Muscle layer of duodenum (tissue), 2 donors: ENCODE data around the gene ELOA.
"Not testable (repeated sequence)": the region's sequence is repeated elsewhere in the genome, so short reads cannot be mapped to it uniquely, and the experiment has no call there.

ENCODE experiments used
- H3K27ac ChIP-seq: one replicate; pipeline ENCODE4 v1.7.0; 2013; ENCODE audit warnings: mild to moderate bottlenecking, low read length
- H3K27me3 ChIP-seq: one replicate; pipeline ENCODE4 v1.7.0; 2013; ENCODE audit warnings: low read depth, mild to moderate bottlenecking, control low read depth, low read length
- H3K36me3 ChIP-seq, 2 donors: one replicate each; pipeline ENCODE4 v1.7.0; 2013; ENCODE audit warnings: low read length in 2 of 2, control low read depth in 1 of 2, mild to moderate bottlenecking in 1 of 2; ENCODE audit not compliant: insufficient read depth in 2 of 2, control insufficient read depth in 1 of 2
- H3K4me1 ChIP-seq, 2 donors: one replicate each; pipeline ENCODE4 v1.7.0; 2013; ENCODE audit warnings: low read length in 2 of 2, mild to moderate bottlenecking in 2 of 2, control low read depth in 1 of 2, moderate library complexity in 1 of 2; ENCODE audit not compliant: insufficient read depth in 2 of 2, control insufficient read depth in 1 of 2
- H3K4me3 ChIP-seq, 2 donors: one replicate each; pipeline ENCODE4 v1.7.0; 2013; ENCODE audit warnings: low read length in 2 of 2, low read depth in 1 of 2, mild to moderate bottlenecking in 1 of 2
- H3K9me3 ChIP-seq, 2 donors: one replicate each; pipeline ENCODE4 v1.7.0; 2013; ENCODE audit warnings: low read length in 2 of 2, control low read depth in 1 of 2, mild to moderate bottlenecking in 1 of 2; ENCODE audit not compliant: control insufficient read depth in 1 of 2
- donor health status: healthy.

Gene ELOA

DNA sequence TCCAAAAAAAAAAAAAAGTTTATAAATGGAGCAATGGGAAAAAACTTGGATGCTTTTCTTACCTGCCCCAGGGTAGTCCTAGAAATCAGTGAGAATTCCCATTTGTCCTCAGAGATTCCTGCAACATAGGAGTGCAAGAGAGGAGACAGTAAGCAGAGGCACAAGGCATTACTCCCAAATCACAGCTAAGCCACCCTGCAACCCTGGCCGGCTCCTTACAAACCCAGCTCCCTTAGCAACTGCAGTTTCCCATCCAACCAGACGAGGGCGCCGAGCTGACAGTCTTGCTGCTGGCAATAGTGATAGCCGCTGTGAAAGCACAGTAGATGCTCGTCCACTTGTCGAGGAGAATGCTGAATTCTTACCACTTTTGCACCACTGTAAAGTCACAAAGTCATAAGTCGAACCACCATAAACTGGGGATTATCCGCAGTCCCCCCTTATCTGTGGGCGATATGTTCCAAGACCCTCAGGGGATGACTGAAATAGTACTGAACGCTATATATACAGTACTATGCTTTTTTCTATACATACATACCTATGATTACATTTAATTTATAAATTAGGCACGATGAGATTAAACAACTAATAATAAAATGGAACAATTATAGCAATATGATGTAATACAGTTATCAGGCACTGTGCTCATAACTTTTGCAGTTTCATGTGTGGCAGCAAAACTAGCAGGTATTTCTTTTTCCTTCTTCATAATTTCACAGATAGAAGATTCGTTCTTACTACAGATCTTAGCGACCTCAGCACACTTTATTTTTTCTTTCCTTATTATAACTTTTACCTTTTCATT, 29.0 kb downstream of the ELOA start:
- H3K9me3 ChIP-seq: no peaks in the 10 kb centered on the region
- no peaks in the 10 kb centered on the region for H3K27me3 ChIP-seq
- H3K4me3 ChIP-seq: no peak overlapping the region
- H3K4me1 ChIP-seq: peaks cover 4 to 10% of the 10 kb centered on the region in 2 donors
- H3K27ac ChIP-seq: no peak overlapping the region
- H3K36me3 ChIP-seq: no peaks in the 10 kb centered on the region

DNA sequence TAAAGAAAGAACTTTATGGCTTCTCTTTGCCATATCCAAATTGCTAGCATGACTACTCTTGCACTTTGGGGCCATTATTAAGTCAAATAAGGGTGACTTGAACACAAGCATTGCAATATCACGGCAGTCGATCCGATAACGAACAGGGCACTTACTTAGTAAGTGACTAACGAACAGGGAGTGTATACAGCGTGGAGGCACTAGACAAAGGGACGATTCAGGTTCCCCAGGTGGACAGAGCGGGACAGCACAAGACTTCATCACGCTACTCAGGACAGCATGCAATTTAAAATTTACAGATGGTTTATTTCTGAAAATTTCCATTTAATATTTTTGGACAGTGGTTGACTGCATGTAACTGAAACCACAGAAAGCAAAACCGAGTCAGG, 29.6 kb downstream of the ELOA start:
- Histone ChIP-seq H3K9me3 (no peaks in the 10 kb centered on the region), H3K4me1 (peaks cover 4 to 12% of the 10 kb centered on the region in 2 donors), H3K27me3 (no peaks in the 10 kb centered on the region), H3K27ac (no peak overlapping the region), H3K36me3 (no peaks in the 10 kb centered on the region), H3K4me3 (no peak overlapping the region)

DNA sequence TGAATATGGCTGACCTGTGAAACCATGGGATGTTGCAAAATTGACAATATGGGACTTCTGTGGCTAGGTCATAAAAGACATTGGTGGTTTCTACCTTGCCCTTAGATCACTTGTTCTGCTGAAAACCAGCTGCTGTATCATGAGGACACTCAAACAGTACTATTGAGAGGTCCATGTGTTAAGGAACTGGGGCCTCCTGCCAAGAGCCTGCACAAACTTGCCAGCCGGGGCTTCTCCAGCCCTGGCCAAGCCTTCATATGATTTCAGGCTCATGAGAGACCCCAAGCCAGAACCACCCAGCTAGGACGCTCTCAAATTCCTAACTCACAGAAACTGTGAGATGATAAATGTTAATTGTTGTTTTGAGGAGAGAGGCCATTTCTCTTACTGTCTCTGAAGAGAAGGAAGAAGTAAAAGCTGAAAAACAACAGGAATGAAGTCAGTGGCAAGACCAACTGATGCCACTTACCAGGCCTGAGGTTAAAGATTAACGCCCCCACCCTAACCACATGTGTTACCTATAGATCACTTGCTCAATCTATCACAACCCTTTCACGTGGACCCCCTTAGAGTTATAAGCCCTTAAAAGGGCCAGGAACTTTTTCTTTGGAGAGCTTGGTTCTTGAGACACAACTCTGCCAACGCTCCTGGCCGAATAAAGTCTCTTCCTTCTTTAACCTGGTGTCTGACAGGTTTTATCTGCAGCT, 31.1 kb downstream of the ELOA start:
- Histone ChIP-seq H3K9me3 (no peaks in the 10 kb centered on the region), H3K27ac (no peak overlapping the region), H3K27me3 (no peaks in the 10 kb centered on the region), H3K4me1 (peaks cover 9 to 20% of the 10 kb centered on the region in 2 donors), H3K4me3 (no peak overlapping the region), H3K36me3 (peaks cover 0 to under 1% of the 10 kb centered on the region in 2 donors)

DNA sequence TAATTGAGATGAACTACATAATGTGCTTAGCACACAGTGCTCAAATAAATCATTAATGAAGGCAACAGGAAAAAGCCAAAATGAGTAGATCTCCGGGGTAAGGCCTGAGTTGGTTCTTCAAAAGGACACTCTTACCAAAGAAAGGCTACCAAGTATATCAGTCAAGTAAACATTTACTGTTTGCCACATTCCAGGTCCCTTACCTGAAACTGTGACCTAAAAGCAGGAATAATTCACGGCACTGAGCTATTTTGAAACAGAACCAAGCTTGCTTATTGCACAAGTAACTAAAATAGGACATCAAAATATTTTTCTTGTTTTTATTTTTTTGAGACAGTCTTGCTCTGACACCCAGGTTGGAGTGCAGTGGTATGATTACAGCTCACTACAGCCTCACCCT, 32.9 kb downstream of the ELOA start:
- Histone ChIP-seq H3K36me3 (peaks cover 0 to 7% of the 10 kb centered on the region in 2 donors), H3K9me3 (no peaks in the 10 kb centered on the region), H3K27ac (no peak overlapping the region), H3K4me1 (peaks cover 13 to 30% of the 10 kb centered on the region in 2 donors), H3K27me3 (no peaks in the 10 kb centered on the region), H3K4me3 (no peak overlapping the region)

DNA sequence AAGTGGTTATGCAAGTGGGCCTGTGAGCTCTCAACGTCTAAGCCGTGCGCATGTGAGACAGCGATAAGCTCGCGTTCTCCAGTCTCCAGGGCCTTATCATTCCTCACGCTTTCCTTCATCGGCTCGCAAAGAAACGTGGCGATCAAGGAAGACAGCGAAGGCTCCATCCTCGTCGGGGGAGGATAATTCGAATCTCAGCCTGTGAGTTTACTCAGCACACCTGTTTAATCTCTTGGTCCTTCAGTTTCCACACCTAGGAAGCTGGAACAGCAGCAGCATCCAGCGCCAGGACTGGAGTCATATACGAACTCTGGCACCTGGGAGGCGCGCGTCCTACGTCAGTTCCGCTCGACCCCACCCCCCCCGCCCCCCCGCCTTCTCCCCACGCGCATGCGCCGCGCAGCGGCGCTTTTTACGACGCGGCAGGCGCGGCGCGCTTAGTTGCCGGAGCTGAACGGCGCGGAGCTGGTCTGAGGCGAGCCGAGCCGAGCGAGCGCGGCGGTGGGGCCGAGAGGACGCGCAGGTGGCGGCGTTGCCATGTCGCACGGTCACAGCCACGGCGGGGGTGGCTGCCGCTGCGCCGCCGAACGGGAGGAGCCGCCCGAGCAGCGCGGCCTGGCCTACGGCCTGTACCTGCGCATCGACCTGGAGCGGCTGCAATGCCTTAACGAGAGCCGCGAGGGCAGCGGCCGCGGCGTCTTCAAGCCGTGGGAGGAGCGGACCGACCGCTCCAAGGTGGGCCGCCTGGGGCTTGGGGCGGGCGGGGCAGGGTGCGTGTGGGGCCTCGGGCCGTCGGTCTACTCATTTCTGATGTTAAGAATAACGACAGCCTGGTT, 34.9 kb downstream of the ELOA start, which contains the start of gene PITHD1:
TSS of gene PITHD1 (plus strand) at position 440 of the 836 bp plus-strand sequence. CDS start at position 538, 98 bp downstream.
- H3K27ac ChIP-seq: peak within 1 kb of the TSS; percentile 99
- H3K36me3 ChIP-seq: peaks cover 0 to 14% of the 10 kb centered on the region in 2 donors
- peak within 1 kb of the TSS; percentile 90 to 99 for H3K4me3 ChIP-seq
- H3K4me1 ChIP-seq: peaks cover 9 to 22% of the 10 kb centered on the region in 2 donors
- H3K27me3 ChIP-seq: no peaks in the 10 kb centered on the region
- H3K9me3 ChIP-seq: no peaks in the 10 kb centered on the region

DNA sequence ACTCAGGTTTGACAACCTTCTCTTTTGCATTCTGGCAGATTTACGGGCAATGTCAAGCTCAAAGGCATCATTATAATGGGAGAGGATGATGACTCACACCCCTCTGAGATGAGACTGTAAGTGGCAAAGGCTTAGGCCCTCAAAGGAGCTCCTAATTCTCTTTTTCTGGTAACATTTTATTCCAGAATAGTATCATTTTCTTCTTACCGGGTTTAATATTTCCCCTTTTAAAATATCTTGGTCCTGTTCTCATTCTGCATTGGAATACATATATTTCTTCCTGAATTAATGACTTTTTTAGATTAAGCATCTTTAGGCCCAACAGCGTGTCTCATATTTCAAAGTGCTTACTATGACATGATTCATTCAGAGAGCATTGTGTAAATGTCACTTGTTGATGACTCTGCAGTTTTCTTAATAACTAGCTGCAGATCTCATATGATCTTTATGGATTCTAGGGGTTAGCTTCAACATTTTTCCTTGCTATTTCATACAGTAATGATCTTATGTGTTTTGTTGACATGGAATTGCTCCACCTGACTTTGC, 36.6 kb downstream of the ELOA start:
- no peak overlapping the region for H3K4me3 ChIP-seq

DNA sequence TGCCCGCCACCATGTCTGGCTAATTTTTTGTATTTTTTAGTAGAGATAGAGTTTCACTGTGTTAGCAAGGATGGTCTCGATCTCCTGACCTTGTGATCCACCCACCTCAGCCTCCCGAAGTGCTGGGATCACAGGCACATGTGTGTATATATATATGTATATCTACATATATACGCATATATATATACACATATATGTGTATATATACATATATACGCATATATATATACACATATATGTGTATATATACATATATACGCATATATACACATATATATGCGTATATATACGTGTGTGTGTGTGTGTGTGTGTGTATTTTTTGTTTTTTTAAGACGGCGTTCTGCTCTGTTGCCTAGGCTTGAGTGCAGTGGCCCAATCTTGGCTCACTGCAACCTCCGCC, 39.9 kb downstream of the ELOA start:
- Histone ChIP-seq H3K36me3 (peaks cover 22 to 53% of the 10 kb centered on the region in 2 donors), H3K4me1 (peaks cover 9 to 18% of the 10 kb centered on the region in 2 donors)
- not testable (repeated sequence) for H3K27ac ChIP-seq, H3K9me3 ChIP-seq, H3K4me3 ChIP-seq, H3K27me3 ChIP-seq

More for the DNA sequence above, 36.6 kb downstream of the ELOA start:
- Histone ChIP-seq H3K4me1 (peaks cover 9 to 22% of the 10 kb centered on the region in 2 donors), H3K9me3 (no peaks in the 10 kb centered on the region), H3K27ac (no peak overlapping the region), H3K27me3 (no peaks in the 10 kb centered on the region), H3K36me3 (peaks cover 0 to 25% of the 10 kb centered on the region in 2 donors)

DNA sequence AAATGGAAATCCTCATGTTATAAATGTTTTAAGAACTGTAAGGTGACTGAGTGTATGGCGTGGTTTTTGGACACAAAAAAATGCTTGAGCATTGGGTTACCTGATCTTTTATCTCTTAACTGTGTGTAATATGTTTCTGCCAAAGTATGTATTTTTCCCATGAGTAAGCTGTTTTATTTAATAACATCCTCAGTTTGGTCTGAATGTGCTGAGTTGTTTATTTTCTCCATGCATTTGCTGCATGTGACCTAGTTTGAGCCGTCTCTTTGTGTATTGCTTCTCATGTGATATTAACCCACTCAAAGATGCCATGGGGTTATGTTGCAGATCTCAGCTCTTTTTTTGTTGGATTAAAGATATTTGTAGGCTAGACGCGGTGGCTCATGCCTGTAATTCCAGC, 41.6 kb downstream of the ELOA start:
- Histone ChIP-seq H3K36me3 (peaks cover 22 to 49% of the 10 kb centered on the region in 2 donors), H3K27me3 (no peaks in the 10 kb centered on the region), H3K4me1 (peaks cover 0 to 5% of the 10 kb centered on the region in 2 donors), H3K4me3 (no peak overlapping the region), H3K27ac (no peak overlapping the region), H3K9me3 (no peaks in the 10 kb centered on the region)

DNA sequence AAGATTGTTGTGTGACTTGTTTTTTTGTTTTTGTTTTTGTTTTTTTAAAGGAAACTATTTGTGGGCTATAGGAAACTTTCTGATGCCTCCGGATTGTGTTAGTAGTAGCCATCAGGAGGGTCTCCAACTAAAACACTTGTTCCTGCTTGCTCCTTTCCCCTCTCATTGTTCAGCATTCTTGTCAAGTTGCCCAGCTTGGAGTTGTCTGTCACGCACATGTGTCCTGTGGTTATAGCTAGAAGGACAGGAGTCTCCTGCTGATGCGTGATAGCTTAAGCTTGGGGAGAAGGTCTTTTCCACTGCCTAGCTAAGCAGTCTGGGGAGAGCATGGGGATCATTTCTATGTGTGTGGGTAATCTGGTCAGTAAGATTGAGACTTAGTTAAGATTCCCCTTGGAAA, 44.4 kb downstream of the ELOA start:
- H3K36me3 ChIP-seq: peaks cover 22 to 39% of the 10 kb centered on the region in 2 donors

DNA sequence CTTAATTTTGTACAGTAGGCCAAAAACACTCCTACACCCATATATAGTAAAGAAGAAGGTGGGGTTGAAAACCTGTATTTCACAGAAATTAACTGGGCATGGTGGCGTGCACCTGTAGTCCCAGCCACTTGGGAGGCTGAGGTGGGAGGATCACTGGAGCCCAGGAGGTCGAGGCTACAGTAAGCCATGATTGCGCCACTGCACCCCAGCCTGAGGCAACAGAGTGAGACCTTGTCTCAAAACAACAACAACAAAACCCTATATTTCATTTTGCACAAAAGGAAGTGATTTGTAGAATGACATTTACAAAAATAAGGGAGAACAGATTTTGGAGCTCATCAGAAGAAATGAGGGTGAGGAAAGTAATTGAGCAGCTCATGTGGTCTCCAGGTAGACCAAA, 45.4 kb downstream of the ELOA start:
- H3K27me3 ChIP-seq: no peaks in the 10 kb centered on the region
- peaks cover 22 to 36% of the 10 kb centered on the region in 2 donors for H3K36me3 ChIP-seq

More for the DNA sequence above, 44.4 kb downstream of the ELOA start:
- Histone ChIP-seq H3K27ac (no peak overlapping the region), H3K27me3 (no peaks in the 10 kb centered on the region), H3K4me1 (peaks cover 5 to 17% of the 10 kb centered on the region in 2 donors), H3K9me3 (no peaks in the 10 kb centered on the region), H3K4me3 (no peak overlapping the region)

More for the DNA sequence above, 45.4 kb downstream of the ELOA start:
- peaks cover 5 to 26% of the 10 kb centered on the region in 2 donors for H3K4me1 ChIP-seq
- H3K27ac ChIP-seq: no peak overlapping the region
- no peaks in the 10 kb centered on the region for H3K9me3 ChIP-seq
- no peak overlapping the region for H3K4me3 ChIP-seq
